GM12878 (cell line): ENCODE measurements around the gene ERP44. TPM values are rescaled to one million over a fixed set of nuclear protein-coding genes. Genes with fewer than 3 reads are reported as not detected.
A peak's percentile ranks its signal among the peaks of the same experiment; 100 is the strongest.

ENCODE experiments used
- ATF7 ChIP-seq: fragments of 450-650 bp; IDR thresholded peaks from 2 replicates; pipeline ENCODE4 v1.6.1; 2016; ENCODE audit warnings: low read depth, mild to moderate bottlenecking
- BMI1 ChIP-seq: fragments of 450-650 bp; IDR thresholded peaks from 2 replicates; pipeline ENCODE4 v1.6.1; 2016; ENCODE audit warnings: mild to moderate bottlenecking, moderate library complexity, borderline replicate concordance
- BRCA1 ChIP-seq: IDR thresholded peaks from 2 replicates; pipeline ENCODE4 v1.6.1; 2011; ENCODE audit warnings: low read depth, low read length, improper control_type of control experiment
- CHD2 ChIP-seq: IDR thresholded peaks from 2 replicates; pipeline ENCODE4 v1.6.1; 2011; ENCODE audit warnings: low read depth, low read length, improper control_type of control experiment, borderline replicate concordance
- CREB1 ChIP-seq: IDR thresholded peaks from 2 replicates; pipeline ENCODE4 v1.6.1; 2012; ENCODE audit warnings: low read depth, mild to moderate bottlenecking, inconsistent platforms
- EZH2 ChIP-seq: IDR thresholded peaks from 2 replicates; pipeline ENCODE4 v1.6.1; 2012; ENCODE audit warnings: low read depth, mild to moderate bottlenecking, control low read depth, inconsistent platforms, low read length, borderline replicate concordance; ENCODE audit not compliant: control insufficient read depth
- GABPA ChIP-seq: IDR thresholded peaks from 2 replicates; pipeline ENCODE4 v1.6.1; 2014; ENCODE audit warnings: antibody characterized with exemption, low read depth, mild to moderate bottlenecking, inconsistent platforms
- HDAC6 ChIP-seq: fragments of 200-600 bp; sonication (generic); IDR thresholded peaks from one replicate; pipeline ENCODE4 v1.8.0; 2017; ENCODE audit warnings: antibody characterized with exemption; ENCODE audit not compliant: unreplicated experiment
- MTA2 ChIP-seq: fragments of 450-650 bp; IDR thresholded peaks from 2 replicates; pipeline ENCODE4 v1.6.1; 2016; ENCODE audit warnings: low read depth, mild to moderate bottlenecking, moderate library complexity
- NFXL1 ChIP-seq: fragments of 450-650 bp; IDR thresholded peaks from 2 replicates; pipeline ENCODE4 v1.6.1; 2017; ENCODE audit warnings: antibody characterized with exemption, mild to moderate bottlenecking, borderline replicate concordance
- NR2F1 ChIP-seq: fragments of 450-650 bp; conservative IDR thresholded peaks from 2 replicates; pipeline ENCODE4 v1.6.1; 2017; ENCODE audit warnings: mild to moderate bottlenecking
- PAX5 ChIP-seq: IDR thresholded peaks from 2 replicates; pipeline ENCODE4 v1.6.1; 2011; ENCODE audit warnings: low read depth, low read length, borderline replicate concordance
- RB1 ChIP-seq: fragments of 450-650 bp; formaldehyde crosslinking; IDR thresholded peaks from 2 replicates; pipeline ENCODE4 v1.6.1; 2017; ENCODE audit warnings: mild to moderate bottlenecking, borderline replicate concordance
- RBBP5 ChIP-seq: fragments of 200-600 bp; sonication (generic); conservative IDR thresholded peaks from 2 replicates; pipeline ENCODE4 v1.6.1; 2016
- RCOR1 ChIP-seq: conservative IDR thresholded peaks from 2 replicates; pipeline ENCODE4 v1.6.1; 2012; ENCODE audit warnings: low read depth, low read length, improper control_type of control experiment
- RUNX3 ChIP-seq: IDR thresholded peaks from 2 replicates; pipeline ENCODE4 v1.6.1; 2012; ENCODE audit warnings: low read length, inconsistent platforms
- SIX5 ChIP-seq: IDR thresholded peaks from 2 replicates; pipeline ENCODE4 v1.6.1; 2011; ENCODE audit warnings: mild to moderate bottlenecking, low read depth, low read length, moderate library complexity; ENCODE audit not compliant: severe bottlenecking
- SMAD5 ChIP-seq: IDR thresholded peaks from 2 replicates; pipeline ENCODE4 v1.6.1; 2016; ENCODE audit warnings: antibody characterized with exemption, low read depth
- SMARCA5 ChIP-seq: fragments of 450-650 bp; IDR thresholded peaks from 2 replicates; pipeline ENCODE4 v1.6.1; 2017; ENCODE audit warnings: mild to moderate bottlenecking
- SPI1 ChIP-seq: IDR thresholded peaks from 2 replicates; pipeline ENCODE4 v1.6.1; 2011; ENCODE audit warnings: low read depth, mild to moderate bottlenecking, low read length, moderate library complexity, borderline replicate concordance; ENCODE audit not compliant: insufficient read depth
- SREBF1 ChIP-seq: IDR thresholded peaks from 2 replicates; pipeline ENCODE4 v1.6.1; 2012; ENCODE audit warnings: mild to moderate bottlenecking, low read length
- STAT1 ChIP-seq: fragments of 450-650 bp; conservative IDR thresholded peaks from 2 replicates; pipeline ENCODE4 v1.6.1; 2014; ENCODE audit warnings: antibody characterized with exemption, mild to moderate bottlenecking
- YY1 ChIP-seq: IDR thresholded peaks from 2 replicates; pipeline ENCODE4 v1.6.1; 2011; ENCODE audit warnings: low read depth, mild to moderate bottlenecking, low read length
- ZSCAN29 ChIP-seq: fragments of 450-650 bp; IDR thresholded peaks from 2 replicates; pipeline ENCODE4 v1.6.1; 2017; ENCODE audit warnings: mild to moderate bottlenecking, moderate library complexity
- polyA plus RNA-seq, 11 experiments: library from polyadenylated mRNA; depleted of rRNA in 4 of 11; unstranded in 6 of 11; stranded (reverse) in 5 of 11; fragments of >200 nt; fragmentation: Nextera tagmentation in 4 of 11; fragmentation: Illumina TruSeq in 1 of 11; extraction: Ambion mirVana in 4 of 11; extraction: Trizol in 1 of 11; gene quantifications; 1 replicate in 1 of 11; 2 replicates in 10 of 11; pipeline versions ENCODE4 v1.2.1 to v1.2.3, GENCODE V29; 2011 to 2016; ENCODE audit warnings: inconsistent platforms in 2 of 11, missing spikeins in 2 of 11, low read depth in 1 of 11
- total RNA-seq, 4 experiments: library from RNA; depleted of rRNA in 3 of 4; stranded (reverse); fragments of >200 nt in 3 of 4; fragmentation: Illumina TruSeq in 1 of 4; extraction: Trizol in 1 of 4; gene quantifications; 2 replicates each; pipeline versions ENCODE4 v1.2.1 to v1.2.3, GENCODE V29; 2013 to 2021
- TF ChIP-seq, protein P1 (sequence below): IDR thresholded peaks from 2 replicates; pipeline ENCODE4 v1.6.1; 2011; ENCODE audit warnings: low read depth, mild to moderate bottlenecking, low read length, moderate library complexity, borderline replicate concordance; ENCODE audit errors: extremely low read depth
- TF ChIP-seq, protein P2 (sequence below): fragments of 450-650 bp; IDR thresholded peaks from 2 replicates; pipeline ENCODE4 v1.6.1; 2016; ENCODE audit warnings: mild to moderate bottlenecking
- TF ChIP-seq, protein P3 (sequence below): IDR thresholded peaks from 2 replicates; pipeline ENCODE4 v1.6.1; 2011; ENCODE audit warnings: low read depth, low read length, improper control_type of control experiment, borderline replicate concordance

ERP44 gene
- total and polyA plus RNA-seq, 10 of the 15 experiments (the other 5 are each of a cell fraction or from before 2014, with no cell fraction given) = 11.5 to 52.4 (median 20.2) TPM

DNA sequence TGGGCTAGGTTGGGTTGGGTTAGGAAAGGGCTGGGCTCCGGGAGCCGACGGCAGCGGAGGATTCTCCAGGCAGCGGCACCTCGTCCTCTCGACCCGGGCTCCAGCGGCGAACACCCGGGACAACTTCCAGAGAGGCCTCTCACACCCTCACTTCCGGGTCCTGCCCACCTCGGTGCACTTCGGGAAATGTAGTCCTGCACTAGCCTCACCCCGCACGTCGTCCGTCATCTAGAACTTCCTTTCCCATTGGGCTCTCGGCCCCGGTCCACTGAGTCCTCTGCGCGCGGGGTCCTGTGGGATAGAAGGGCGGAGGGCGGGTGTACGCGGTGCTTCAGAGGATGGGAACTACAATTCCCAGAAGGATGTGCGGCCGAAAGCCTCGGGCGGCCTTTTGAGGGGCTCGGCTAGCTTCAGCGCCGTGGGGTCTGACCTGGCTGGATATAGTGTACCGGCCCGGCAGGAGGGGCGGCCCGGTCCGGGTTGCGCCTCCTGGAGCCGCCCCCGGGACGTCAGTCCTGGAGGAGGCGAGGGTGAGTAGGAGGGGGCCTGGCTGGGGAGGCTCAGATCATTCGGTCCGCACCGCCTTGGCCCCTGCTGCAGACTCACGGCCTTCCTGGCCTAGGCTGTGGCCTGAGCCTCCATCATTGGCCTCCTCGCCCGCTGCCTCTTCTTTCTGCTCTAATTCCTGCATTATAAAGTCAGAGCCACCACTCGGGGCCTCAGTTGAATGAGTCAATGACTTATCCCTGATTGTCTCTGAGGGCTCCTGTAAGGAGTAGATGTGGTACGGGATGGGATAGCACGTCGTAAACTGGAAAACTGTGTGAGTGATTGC lies at the start of gene ERP44, which contains the start of gene INVS (continued):
- TF ChIP-seq GABPA (peak; percentile 89), SMARCA5 (peak; percentile 91), RUNX3 (peak; percentile 33; the same call in 1 of the 2 replicates), ZSCAN29 (no peak), NFXL1 (no peak), BMI1 (no peak), RCOR1 (0 out of 2 replicates have a peak, but pooled peaks have one; percentile 83), EZH2 (no peak), SREBF1 (peak; percentile 87), ATF7 (peak; percentile 27; the same call in 1 of the 2 replicates), CHD2 (peak; percentile 87), SIX5 (peak; percentile 97), RB1 (peak; percentile 76; the same call in 1 of the 2 replicates), BRCA1 (no peak), PAX5 (peak; percentile 81; the same call in 1 of the 2 replicates), RBBP5 (no peak), YY1 (peak; percentile 70), STAT1 (peak; percentile 64; the same call in 1 of the 2 replicates), MTA2 (no peak), HDAC6 (no peak), SPI1 (peak; percentile 48; the same call in 1 of the 2 replicates), CREB1 (peak; percentile 85), NR2F1 (0 out of 2 replicates have a peak, but pooled peaks have one; percentile 30), SMAD5 (peak; percentile 34; the same call in 1 of the 2 replicates)
- TF ChIP-seq, protein P1, sequence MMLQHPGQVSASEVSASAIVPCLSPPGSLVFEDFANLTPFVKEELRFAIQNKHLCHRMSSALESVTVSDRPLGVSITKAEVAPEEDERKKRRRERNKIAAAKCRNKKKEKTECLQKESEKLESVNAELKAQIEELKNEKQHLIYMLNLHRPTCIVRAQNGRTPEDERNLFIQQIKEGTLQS = peak; percentile 60; the same call in 1 of the 2 replicates
- TF ChIP-seq, protein P2, sequence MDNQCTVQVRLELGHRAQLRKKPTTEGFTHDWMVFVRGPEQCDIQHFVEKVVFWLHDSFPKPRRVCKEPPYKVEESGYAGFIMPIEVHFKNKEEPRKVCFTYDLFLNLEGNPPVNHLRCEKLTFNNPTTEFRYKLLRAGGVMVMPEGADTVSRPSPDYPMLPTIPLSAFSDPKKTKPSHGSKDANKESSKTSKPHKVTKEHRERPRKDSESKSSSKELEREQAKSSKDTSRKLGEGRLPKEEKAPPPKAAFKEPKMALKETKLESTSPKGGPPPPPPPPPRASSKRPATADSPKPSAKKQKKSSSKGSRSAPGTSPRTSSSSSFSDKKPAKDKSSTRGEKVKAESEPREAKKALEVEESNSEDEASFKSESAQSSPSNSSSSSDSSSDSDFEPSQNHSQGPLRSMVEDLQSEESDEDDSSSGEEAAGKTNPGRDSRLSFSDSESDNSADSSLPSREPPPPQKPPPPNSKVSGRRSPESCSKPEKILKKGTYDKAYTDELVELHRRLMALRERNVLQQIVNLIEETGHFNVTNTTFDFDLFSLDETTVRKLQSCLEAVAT = peak; percentile 96
- TF ChIP-seq, protein P3, sequence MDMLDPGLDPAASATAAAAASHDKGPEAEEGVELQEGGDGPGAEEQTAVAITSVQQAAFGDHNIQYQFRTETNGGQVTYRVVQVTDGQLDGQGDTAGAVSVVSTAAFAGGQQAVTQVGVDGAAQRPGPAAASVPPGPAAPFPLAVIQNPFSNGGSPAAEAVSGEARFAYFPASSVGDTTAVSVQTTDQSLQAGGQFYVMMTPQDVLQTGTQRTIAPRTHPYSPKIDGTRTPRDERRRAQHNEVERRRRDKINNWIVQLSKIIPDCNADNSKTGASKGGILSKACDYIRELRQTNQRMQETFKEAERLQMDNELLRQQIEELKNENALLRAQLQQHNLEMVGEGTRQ = no peak
